Measurements from ENCODE around the gene SRSF4. TPM values are rescaled to one million over a fixed set of nuclear protein-coding genes. Genes with fewer than 3 reads are reported as not detected.
"Not testable (repeated sequence)": the region's sequence is repeated elsewhere in the genome, so short reads cannot be mapped to it uniquely, and the experiment has no call there.

The SRSF4 gene
- total RNA-seq, 1 experiment from 2014 or later = 31.7 TPM

DNA sequence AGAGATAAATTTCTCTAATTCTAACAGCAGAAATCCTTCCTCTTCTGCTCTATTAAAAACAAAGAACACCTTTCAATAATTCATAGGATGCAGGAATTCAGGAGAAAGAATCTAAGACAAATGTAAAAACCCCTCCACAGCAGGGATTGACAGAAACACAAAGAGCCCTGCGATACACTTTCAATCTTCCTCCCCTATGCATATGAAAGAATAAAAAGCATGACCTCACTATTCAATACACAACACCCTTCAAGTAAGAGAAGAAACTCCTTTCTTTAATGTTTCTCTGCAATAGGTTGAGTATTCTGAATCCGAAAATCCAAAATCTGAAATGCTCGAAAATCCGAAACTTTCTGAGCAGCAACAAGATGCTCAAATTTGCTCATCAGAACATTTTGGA, 17.1 kb downstream of the SRSF4 start:
- no peaks in the 10 kb centered on the region for H3K27me3 ChIP-seq (ENCODE audit: low read length)
- no peaks in the 10 kb centered on the region for H3K9me2 ChIP-seq (replicated peaks; ENCODE audit: insufficient read depth, low read length)
- H3K4me3 ChIP-seq (ENCODE audit: low read length) = no peak overlapping the region
- H3K4me1 ChIP-seq (ENCODE audit: low read length) = no peaks in the 10 kb centered on the region
- peaks cover 75% of the 10 kb centered on the region for H3K36me3 ChIP-seq (ENCODE audit: insufficient read depth, low read length)
- DNase-seq = no peak
- peaks cover 43% of the 10 kb centered on the region for H4K20me1 ChIP-seq (ENCODE audit: insufficient read depth, low read depth, low read length)
- H2AFZ ChIP-seq (ENCODE audit: low read length) = no peak overlapping the region
- H3K9me3 ChIP-seq (ENCODE audit: low read length) = no peaks in the 10 kb centered on the region
- peaks cover 97% of the 10 kb centered on the region for H3K79me2 ChIP-seq (ENCODE audit: low read length)
- H3K9ac ChIP-seq (ENCODE audit: low read length) = no peak overlapping the region
- H3K27ac ChIP-seq (ENCODE audit: low read length) = no peak overlapping the region
- no peak overlapping the region for H3K4me2 ChIP-seq (ENCODE audit: low read depth, low read length, poor library complexity, severe bottlenecking)

DNA sequence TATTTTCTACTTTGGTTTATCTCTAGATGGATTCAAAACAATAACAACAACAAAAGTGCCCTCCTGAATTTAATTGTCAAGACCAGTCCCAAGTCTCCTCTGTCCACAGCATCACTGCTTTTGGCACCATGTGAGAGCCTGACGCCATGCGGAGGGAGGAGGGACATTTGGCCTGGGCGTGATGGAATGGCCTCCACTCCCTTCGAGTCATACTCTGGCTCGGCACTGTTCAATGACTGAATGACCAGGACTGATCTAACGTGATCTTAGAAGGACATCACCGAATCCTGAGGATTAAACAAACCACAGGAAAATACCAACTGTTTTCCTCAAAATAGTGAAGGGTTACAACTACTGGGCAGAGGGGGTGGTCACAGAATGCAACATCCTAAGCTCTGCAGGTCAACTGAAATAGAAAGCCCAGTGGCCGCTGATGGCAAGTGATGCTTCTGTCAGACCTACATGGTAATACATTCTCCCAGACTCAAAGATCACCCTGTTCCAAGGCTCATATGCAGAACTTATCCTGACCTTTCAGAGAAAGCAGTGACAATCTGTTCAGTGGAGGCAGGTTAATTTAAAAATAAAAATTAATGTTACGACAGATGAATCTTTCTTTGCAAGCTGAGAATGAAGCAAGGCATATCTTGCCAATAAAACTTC, 19.1 kb downstream of the SRSF4 start:
- no peak for DNase-seq
- no peak overlapping the region for H3K4me3 ChIP-seq (ENCODE audit: low read length)
- H3K4me1 ChIP-seq (ENCODE audit: low read length) = no peaks in the 10 kb centered on the region
- no peak overlapping the region for H2AFZ ChIP-seq (ENCODE audit: low read length)
- no peaks in the 10 kb centered on the region for H3K9me3 ChIP-seq (ENCODE audit: low read length)
- peaks cover 31% of the 10 kb centered on the region; the same call in 1 of the 2 replicates for H4K20me1 ChIP-seq (ENCODE audit: insufficient read depth, low read depth, low read length)
- H3K9me2 ChIP-seq (replicated peaks; ENCODE audit: insufficient read depth, low read length) = no peaks in the 10 kb centered on the region
- H3K36me3 ChIP-seq (ENCODE audit: insufficient read depth, low read length) = peaks cover 69% of the 10 kb centered on the region
- H3K79me2 ChIP-seq (ENCODE audit: low read length) = peaks cover 83% of the 10 kb centered on the region
- H3K4me2 ChIP-seq (ENCODE audit: low read depth, low read length, poor library complexity, severe bottlenecking) = no peak overlapping the region
- no peak overlapping the region for H3K9ac ChIP-seq (ENCODE audit: low read length)
- no peaks in the 10 kb centered on the region for H3K27me3 ChIP-seq (ENCODE audit: low read length)
- no peak overlapping the region for H3K27ac ChIP-seq (ENCODE audit: low read length)

DNA sequence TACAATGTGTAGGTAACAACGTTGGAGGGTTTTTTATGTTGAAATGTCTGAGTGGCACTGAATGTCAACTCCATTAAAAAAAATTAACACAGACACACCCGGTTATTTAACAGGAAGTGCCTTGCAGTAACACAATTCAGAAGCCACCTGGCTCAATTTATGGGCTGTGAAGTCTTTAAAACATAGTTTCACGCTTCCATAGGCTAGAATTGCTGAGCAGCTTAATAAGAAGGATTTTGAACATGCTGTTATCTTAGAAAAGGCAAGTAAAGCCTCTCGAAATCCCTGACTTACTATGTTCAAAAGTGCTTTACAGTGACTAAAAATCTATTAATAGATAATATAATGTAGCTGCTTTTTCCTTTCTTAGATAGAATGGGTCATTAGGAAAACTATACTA, 19.7 kb downstream of the SRSF4 start:
- DNase-seq = no peak
- Histone ChIP-seq H3K9me2 (replicated peaks; ENCODE audit: insufficient read depth, low read length) (no peaks in the 10 kb centered on the region), H3K36me3 (ENCODE audit: insufficient read depth, low read length) (peaks cover 73% of the 10 kb centered on the region), H2AFZ (ENCODE audit: low read length) (no peak overlapping the region), H4K20me1 (ENCODE audit: insufficient read depth, low read depth, low read length) (peaks cover 28% of the 10 kb centered on the region; the same call in 1 of the 2 replicates), H3K9me3 (ENCODE audit: low read length) (no peaks in the 10 kb centered on the region), H3K9ac (ENCODE audit: low read length) (no peak overlapping the region), H3K79me2 (ENCODE audit: low read length) (peaks cover 82% of the 10 kb centered on the region), H3K4me3 (ENCODE audit: low read length) (no peak overlapping the region), H3K27me3 (ENCODE audit: low read length) (no peaks in the 10 kb centered on the region), H3K4me1 (ENCODE audit: low read length) (no peaks in the 10 kb centered on the region), H3K4me2 (ENCODE audit: low read depth, low read length, poor library complexity, severe bottlenecking) (no peak overlapping the region), H3K27ac (ENCODE audit: low read length) (no peak overlapping the region)

DNA sequence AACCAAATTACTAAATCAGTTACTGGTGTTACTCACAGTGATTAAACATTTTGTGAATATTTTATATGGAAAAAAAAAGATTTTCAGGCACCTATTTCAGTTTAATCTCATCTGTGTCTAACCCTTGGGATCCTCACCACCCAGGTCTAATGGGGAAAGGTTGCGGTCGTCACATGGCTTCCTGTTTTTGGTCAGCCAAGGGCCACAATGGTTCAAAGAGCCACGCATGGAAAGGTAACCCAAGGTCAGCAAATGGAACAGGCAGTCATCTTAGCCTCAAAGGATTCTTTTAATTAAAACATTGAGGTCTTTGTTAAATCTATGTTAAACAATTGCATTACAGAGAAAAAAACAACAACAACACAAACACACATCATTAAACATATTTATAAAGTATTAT, 21.9 kb downstream of the SRSF4 start:
- H3K4me3 ChIP-seq (ENCODE audit: low read length) = no peak overlapping the region
- H3K4me1 ChIP-seq (ENCODE audit: low read length) = no peaks in the 10 kb centered on the region
- no peak for DNase-seq
- H3K36me3 ChIP-seq (ENCODE audit: insufficient read depth, low read length) = peaks cover 65% of the 10 kb centered on the region
- H3K9ac ChIP-seq (ENCODE audit: low read length) = no peak overlapping the region
- H3K4me2 ChIP-seq (ENCODE audit: low read depth, low read length, poor library complexity, severe bottlenecking) = no peak overlapping the region
- H3K79me2 ChIP-seq (ENCODE audit: low read length) = peaks cover 73% of the 10 kb centered on the region
- no peak overlapping the region for H2AFZ ChIP-seq (ENCODE audit: low read length)
- peaks cover 27% of the 10 kb centered on the region for H4K20me1 ChIP-seq (ENCODE audit: insufficient read depth, low read depth, low read length)
- H3K27me3 ChIP-seq (ENCODE audit: low read length) = no peaks in the 10 kb centered on the region
- no peaks in the 10 kb centered on the region for H3K9me3 ChIP-seq (ENCODE audit: low read length)
- no peaks in the 10 kb centered on the region for H3K9me2 ChIP-seq (replicated peaks; ENCODE audit: insufficient read depth, low read length)
- no peak overlapping the region for H3K27ac ChIP-seq (ENCODE audit: low read length)

DNA sequence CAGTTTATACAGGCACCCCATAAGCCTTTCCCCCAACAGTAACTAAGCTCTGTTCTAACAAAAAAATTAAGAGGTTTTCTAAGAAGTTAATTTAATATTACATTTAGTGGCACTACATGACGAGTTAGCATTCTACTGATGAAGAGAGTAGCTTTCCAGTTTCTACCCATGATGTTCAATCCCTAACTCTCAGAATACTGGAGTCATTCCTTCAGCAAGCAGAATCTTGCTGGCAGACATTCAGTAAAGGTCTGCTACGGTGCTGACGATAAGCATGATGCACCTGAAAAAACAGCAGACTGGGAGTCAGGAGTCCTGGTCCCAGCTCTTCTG, 24.5 kb downstream of the SRSF4 start:
- Histone ChIP-seq H3K4me2 (ENCODE audit: low read depth, low read length, poor library complexity, severe bottlenecking) (no peak overlapping the region), H3K79me2 (ENCODE audit: low read length) (peaks cover 51% of the 10 kb centered on the region), H3K27me3 (ENCODE audit: low read length) (no peaks in the 10 kb centered on the region), H4K20me1 (ENCODE audit: insufficient read depth, low read depth, low read length) (peaks cover 15% of the 10 kb centered on the region), H3K27ac (ENCODE audit: low read length) (no peak overlapping the region), H3K9me2 (replicated peaks; ENCODE audit: insufficient read depth, low read length) (no peaks in the 10 kb centered on the region), H3K9ac (ENCODE audit: low read length) (no peak overlapping the region), H3K4me3 (ENCODE audit: low read length) (no peak overlapping the region), H3K4me1 (ENCODE audit: low read length) (no peaks in the 10 kb centered on the region), H2AFZ (ENCODE audit: low read length) (no peak overlapping the region), H3K9me3 (ENCODE audit: low read length) (no peaks in the 10 kb centered on the region), H3K36me3 (ENCODE audit: insufficient read depth, low read length) (peaks cover 53% of the 10 kb centered on the region)
- no peak for DNase-seq

DNA sequence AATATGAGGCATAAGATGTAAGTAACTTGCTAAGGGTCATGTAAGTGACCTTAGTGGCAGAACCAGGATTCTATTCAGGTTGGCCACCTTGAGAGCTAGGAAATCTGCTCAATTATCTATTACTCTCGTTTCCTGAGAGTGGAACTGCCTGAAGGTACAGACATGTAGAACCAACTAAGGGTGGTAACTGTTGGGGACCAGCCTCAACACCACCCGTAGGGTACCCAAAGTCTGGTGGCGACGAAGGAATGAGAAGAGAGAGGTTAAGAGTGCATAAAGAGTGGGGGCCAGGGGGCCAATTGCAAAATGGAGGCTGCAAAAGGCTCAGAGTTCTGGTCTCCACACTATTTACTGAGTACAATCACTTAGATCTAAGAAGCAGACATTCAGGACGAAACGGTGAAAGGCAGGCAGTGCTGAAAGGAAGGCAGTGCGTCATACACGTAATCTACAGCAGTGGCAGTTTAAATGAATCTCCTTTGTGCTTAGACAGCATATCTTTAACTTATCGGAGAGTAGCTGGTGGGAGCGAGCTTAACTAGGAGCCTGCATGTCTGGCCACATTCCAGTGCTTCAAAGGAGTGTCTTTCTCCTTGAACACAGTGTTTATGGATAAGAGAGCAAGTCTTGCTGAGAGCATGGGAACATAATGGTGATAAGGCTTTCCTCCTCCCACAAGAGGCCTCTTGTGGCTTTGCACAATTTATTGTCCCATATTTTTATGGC, 25.0 kb downstream of the SRSF4 start:
- Histone ChIP-seq H3K79me2 (ENCODE audit: low read length) (peaks cover 51% of the 10 kb centered on the region), H3K4me2 (ENCODE audit: low read depth, low read length, poor library complexity, severe bottlenecking) (no peak overlapping the region)

DNA sequence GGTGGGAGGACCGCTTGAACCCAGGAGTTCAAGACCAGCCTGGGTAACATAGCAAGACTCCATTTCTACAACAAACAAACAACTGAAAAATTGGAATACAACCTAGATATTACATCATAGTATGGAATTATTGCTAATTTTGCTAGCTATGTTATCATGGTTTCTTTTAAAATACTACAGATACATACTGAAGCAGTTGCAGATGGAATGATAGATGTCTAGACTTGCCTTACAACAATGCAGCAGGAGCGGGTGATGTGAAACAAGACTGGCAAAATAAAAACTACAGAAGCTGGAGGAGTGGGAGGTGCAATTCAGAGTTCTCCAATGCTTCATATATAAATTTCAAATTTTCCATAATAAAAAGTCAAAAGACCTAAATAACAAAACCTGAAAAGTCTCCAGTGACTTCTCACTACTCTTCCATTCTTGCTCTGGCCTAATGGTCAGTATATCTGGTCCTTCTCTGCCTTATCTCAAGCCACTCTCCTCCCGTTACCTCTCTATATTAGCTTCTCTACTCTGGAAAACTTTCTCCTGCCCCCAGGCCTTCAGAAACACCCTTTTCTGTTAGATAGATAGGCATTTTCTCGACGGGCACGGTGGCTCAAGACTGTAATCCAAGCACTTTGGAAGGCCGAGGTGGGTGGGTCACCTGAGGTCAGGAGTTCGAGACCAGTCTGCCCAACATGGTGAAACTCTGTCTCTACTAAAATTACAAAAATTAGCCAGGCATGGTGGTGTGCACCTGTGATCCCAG, 29.5 kb downstream of the SRSF4 start:
- Histone ChIP-seq H3K4me3 (ENCODE audit: low read length) (no peak overlapping the region), H3K4me2 (ENCODE audit: low read depth, low read length, poor library complexity, severe bottlenecking) (no peak overlapping the region), H4K20me1 (ENCODE audit: insufficient read depth, low read depth, low read length) (peaks cover 14% of the 10 kb centered on the region; the same call in 1 of the 2 replicates), H3K36me3 (ENCODE audit: insufficient read depth, low read length) (peaks cover 67% of the 10 kb centered on the region), H3K4me1 (ENCODE audit: low read length) (no peaks in the 10 kb centered on the region), H3K9me3 (ENCODE audit: low read length) (no peaks in the 10 kb centered on the region), H2AFZ (ENCODE audit: low read length) (no peak overlapping the region), H3K27ac (ENCODE audit: low read length) (no peak overlapping the region), H3K9ac (ENCODE audit: low read length) (no peak overlapping the region), H3K27me3 (ENCODE audit: low read length) (no peaks in the 10 kb centered on the region), H3K9me2 (replicated peaks; ENCODE audit: insufficient read depth, low read length) (no peaks in the 10 kb centered on the region), H3K79me2 (ENCODE audit: low read length) (peaks cover 29% of the 10 kb centered on the region)
- no peak for DNase-seq

More for the DNA sequence above, 25.0 kb downstream of the SRSF4 start:
- H3K4me3 ChIP-seq (ENCODE audit: low read length) = no peak overlapping the region
- no peak overlapping the region for H3K27ac ChIP-seq (ENCODE audit: low read length)
- H3K4me1 ChIP-seq (ENCODE audit: low read length) = no peaks in the 10 kb centered on the region
- no peaks in the 10 kb centered on the region for H3K27me3 ChIP-seq (ENCODE audit: low read length)
- no peaks in the 10 kb centered on the region for H3K9me2 ChIP-seq (replicated peaks; ENCODE audit: insufficient read depth, low read length)
- peaks cover 14% of the 10 kb centered on the region for H4K20me1 ChIP-seq (ENCODE audit: insufficient read depth, low read depth, low read length)
- no peak overlapping the region for H3K9ac ChIP-seq (ENCODE audit: low read length)
- H3K36me3 ChIP-seq (ENCODE audit: insufficient read depth, low read length) = peaks cover 59% of the 10 kb centered on the region
- no peak overlapping the region for H2AFZ ChIP-seq (ENCODE audit: low read length)
- H3K9me3 ChIP-seq (ENCODE audit: low read length) = no peaks in the 10 kb centered on the region
- DNase-seq = no peak

DNA sequence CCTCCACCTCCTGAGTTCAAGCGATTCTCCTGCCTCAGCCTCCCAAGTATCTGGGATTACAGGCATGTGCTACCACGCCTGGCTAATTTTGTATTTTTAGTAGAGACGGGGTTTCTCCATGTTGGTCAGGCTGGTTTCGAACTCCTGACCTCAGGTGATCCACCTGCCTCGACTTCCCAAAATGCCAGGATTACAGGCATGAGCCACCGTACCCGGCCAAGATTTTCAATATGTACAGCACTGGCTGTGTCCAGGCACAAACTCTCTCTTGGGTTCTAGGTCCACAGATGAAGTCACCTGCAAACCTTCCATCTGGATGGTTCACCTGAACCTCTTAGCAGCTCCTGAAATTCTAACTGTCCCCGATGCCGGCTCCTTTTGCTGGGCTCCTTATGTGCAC, 31.4 kb downstream of the SRSF4 start:
- not testable (repeated sequence) for H3K4me3 ChIP-seq (ENCODE audit: low read length); H3K9me3 ChIP-seq (ENCODE audit: low read length); H3K4me1 ChIP-seq (ENCODE audit: low read length); H3K4me2 ChIP-seq (ENCODE audit: low read depth, low read length, poor library complexity, severe bottlenecking); H3K9me2 ChIP-seq (replicated peaks; ENCODE audit: insufficient read depth, low read length); H3K9ac ChIP-seq (ENCODE audit: low read length); DNase-seq; H3K27me3 ChIP-seq (ENCODE audit: low read length); H2AFZ ChIP-seq (ENCODE audit: low read length); H3K27ac ChIP-seq (ENCODE audit: low read length)
- Histone ChIP-seq H3K79me2 (ENCODE audit: low read length) (peaks cover 13% of the 10 kb centered on the region), H3K36me3 (ENCODE audit: insufficient read depth, low read length) (peaks cover 69% of the 10 kb centered on the region), H4K20me1 (ENCODE audit: insufficient read depth, low read depth, low read length) (peaks cover 14% of the 10 kb centered on the region; the same call in 1 of the 2 replicates)
